HCT116 (cell line): Measurements from ENCODE around the gene TGFBR3. TPM values are rescaled to one million over a fixed set of nuclear protein-coding genes. Genes with fewer than 3 reads are reported as not detected.

ENCODE experiments used
- ATAC-seq: fragments of 200-7000 bp; cut with Tn5 transposase; 2 replicates; pipeline ENCODE4 v1.9.1; 2020; ENCODE audit warnings: mild to moderate bottlenecking, moderate library complexity
- BruUV-seq: library from RNA; stranded (reverse); fragments of 400-500 nt; replicated peaks from 2 replicates; lab custom pipeline; 2021; lab: Mats Ljungman, UMichigan
- CTCF ChIA-PET: fragments of 300-600 bp; sonication (Branson Sonifier 250); formaldehyde crosslinking; loops from one replicate; lab custom pipeline; 2021; ENCODE audit warnings: antibody characterized with exemption; lab: Charles Lee
- POLR2A ChIA-PET: fragments of 300-600, 350-600 bp; sonication (Branson Sonifier 250); formaldehyde crosslinking; loops from one replicate; lab custom pipeline; 2021; ENCODE audit warnings: antibody characterized with exemption; lab: Charles Lee
- RAD21 ChIA-PET, 2 experiments: fragments of 300-600 bp; sonication (Branson Sonifier 250); formaldehyde crosslinking; loops; one replicate each; lab custom pipeline; 2023; ENCODE audit warnings: low total read pairs in 2 of 2; ENCODE audit not compliant: uncharacterized antibody in 2 of 2, unreplicated experiment in 2 of 2, low non-redundant PET in 1 of 2; lab: Charles Lee
- DNase-seq: peaks from one replicate; pipeline ENCODE4 v3.0.0-alpha.2; 2010; ENCODE audit warnings: low read depth, low spot score
- H2AFZ ChIP-seq: fragments of 200-600 bp; shearing (Covaris generic), sonication (generic); 2 replicates; pipeline ENCODE4 v1.6.1; 2017; ENCODE audit warnings: low read depth, mixed run types, mixed read lengths, antibody characterized with exemption, low read length; ENCODE audit not compliant: poor library complexity, severe bottlenecking
- H3K27ac ChIP-seq: 2 replicates; pipeline ENCODE4 v1.5.1; 2012; ENCODE audit warnings: low read depth, low read length
- H3K27me3 ChIP-seq: fragments of 200-600 bp; sonication (generic); 2 replicates; pipeline ENCODE4 v1.6.1; 2016; ENCODE audit warnings: mixed run types, low read length, mixed read lengths; ENCODE audit not compliant: insufficient read depth
- H3K36me3 ChIP-seq, 2 experiments: fragments of 200-500 bp in 1 of 2; fragments of 200-600 bp in 1 of 2; sonication (Bioruptor generic) in 1 of 2; sonication (generic) in 1 of 2; 2 replicates each; pipeline versions ENCODE4 v1.5.1 to v1.6.1; 2014 to 2016; ENCODE audit warnings: low read length in 2 of 2, inconsistent platforms in 1 of 2, mixed read lengths in 1 of 2, mixed run types in 1 of 2; ENCODE audit not compliant: insufficient read depth in 2 of 2, control insufficient read depth in 1 of 2
- H3K4me1 ChIP-seq, 2 experiments: fragments of 200-600 bp in 1 of 2; sonication (generic) in 1 of 2; 2 replicates each; pipeline versions ENCODE4 v1.5.1 to v1.6.1; 2012 to 2017; ENCODE audit warnings: low read length in 2 of 2, inconsistent platforms in 1 of 2, mild to moderate bottlenecking in 1 of 2, mixed read lengths in 1 of 2, mixed run types in 1 of 2, moderate library complexity in 1 of 2; ENCODE audit not compliant: insufficient read depth in 2 of 2, control insufficient read depth in 1 of 2
- H3K4me2 ChIP-seq: fragments of 200-600 bp; sonication (generic); 2 replicates; pipeline ENCODE4 v1.6.1; 2017; ENCODE audit warnings: mixed run types, low read length, mixed read lengths
- H3K4me3 ChIP-seq, 2 experiments: fragments of 200-600 bp in 1 of 2; sonication (generic) in 1 of 2; replicated peaks in 1 of 2; 2 replicates each; pipeline ENCODE4 v1.5.1; 2011 to 2016; ENCODE audit warnings: low read length in 2 of 2, control low read depth in 1 of 2, low read depth in 1 of 2, mild to moderate bottlenecking in 1 of 2, mixed read lengths in 1 of 2, mixed run types in 1 of 2
- H3K79me2 ChIP-seq: fragments of 200-600 bp; sonication (generic); 2 replicates; pipeline ENCODE4 v1.6.1; 2017; ENCODE audit warnings: mild to moderate bottlenecking, mixed run types, low read length, moderate library complexity, mixed read lengths; ENCODE audit not compliant: insufficient read depth
- H3K9ac ChIP-seq: fragments of 200-600 bp; sonication (generic); 2 replicates; pipeline ENCODE4 v1.6.1; 2016; ENCODE audit warnings: low read length, mixed read lengths
- H3K9me2 ChIP-seq: fragments of 200-600 bp; sonication (generic), shearing (Covaris generic); 2 replicates; pipeline ENCODE4 v1.6.1; 2017; ENCODE audit warnings: mixed run types, mild to moderate bottlenecking, moderate library complexity; ENCODE audit not compliant: insufficient read depth
- H3K9me3 ChIP-seq, 2 experiments: fragments of 200-500 bp in 1 of 2; fragments of 200-600 bp in 1 of 2; sonication (Bioruptor generic) in 1 of 2; sonication (generic) in 1 of 2; 2 replicates each; pipeline ENCODE4 v1.6.1; 2014 to 2017; ENCODE audit warnings: low read length in 2 of 2, mixed read lengths in 2 of 2, inconsistent platforms in 1 of 2, low read depth in 1 of 2, mild to moderate bottlenecking in 1 of 2, mixed run types in 1 of 2, moderate library complexity in 1 of 2; ENCODE audit not compliant: control insufficient read depth in 1 of 2, insufficient read depth in 1 of 2
- H4K20me1 ChIP-seq: fragments of 200-600 bp; sonication (generic), shearing (Covaris generic); 2 replicates; pipeline ENCODE4 v1.6.1; 2017; ENCODE audit warnings: mixed run types, mild to moderate bottlenecking, moderate library complexity; ENCODE audit not compliant: insufficient read depth
- ATF3 ChIP-seq: IDR thresholded peaks from 2 replicates; pipeline ENCODE4 v1.6.1; 2012
- CBX3 ChIP-seq: IDR thresholded peaks from 2 replicates; pipeline ENCODE4 v1.6.1; 2012; ENCODE audit warnings: low read depth
- EGR1 ChIP-seq: IDR thresholded peaks from 2 replicates; pipeline ENCODE4 v1.6.1; 2012; ENCODE audit warnings: low read depth
- ELF1 ChIP-seq: IDR thresholded peaks from 2 replicates; pipeline ENCODE4 v1.6.1; 2012; ENCODE audit warnings: low read depth, borderline replicate concordance
- EZH2 ChIP-seq: fragments of 200-600 bp; sonication (generic); IDR thresholded peaks from 2 replicates; pipeline ENCODE4 v1.6.1; 2017; ENCODE audit warnings: antibody characterized with exemption, mixed run types
- EZH2phosphoT487 ChIP-seq: fragments of 200-600 bp; IDR thresholded peaks from 2 replicates; pipeline ENCODE4 v1.6.1; 2018; ENCODE audit warnings: antibody characterized with exemption, borderline replicate concordance
- FOSL1 ChIP-seq: IDR thresholded peaks from 2 replicates; pipeline ENCODE4 v1.6.1; 2012; ENCODE audit warnings: low read depth
- MAX ChIP-seq: IDR thresholded peaks from 2 replicates; pipeline ENCODE4 v1.6.1; 2012
- POLR2A ChIP-seq: IDR thresholded peaks from 2 replicates; pipeline ENCODE4 v1.7.0; 2011; ENCODE audit warnings: borderline replicate concordance; ENCODE audit not compliant: insufficient read depth, insufficient read length; ENCODE audit errors: extremely low read depth
- REST ChIP-seq: IDR thresholded peaks from 2 replicates; pipeline ENCODE4 v1.6.1; 2012; ENCODE audit warnings: low read depth
- SIN3A ChIP-seq: IDR thresholded peaks from 2 replicates; pipeline ENCODE4 v1.6.1; 2012; ENCODE audit warnings: low read depth
- TCF7L2 ChIP-seq: IDR thresholded peaks from 2 replicates; pipeline ENCODE4 v1.7.0; 2011; ENCODE audit warnings: borderline replicate concordance, inconsistent platforms; ENCODE audit not compliant: insufficient read depth, insufficient read length; ENCODE audit errors: extremely low read depth
- YY1 ChIP-seq: IDR thresholded peaks from 2 replicates; pipeline ENCODE4 v1.6.1; 2011; ENCODE audit warnings: low read length, low read depth, moderate library complexity, mild to moderate bottlenecking; ENCODE audit not compliant: insufficient replicate concordance; ENCODE audit errors: extremely low read depth
- ZFX ChIP-seq: fragments of 450-650 bp; IDR thresholded peaks from 2 replicates; pipeline ENCODE4 v1.6.1; 2017
- ZNF274 ChIP-seq: fragments of 200-500 bp; sonication (Bioruptor generic); IDR thresholded peaks from 2 replicates; pipeline ENCODE4 v1.6.1; 2014; ENCODE audit warnings: mild to moderate bottlenecking, low read depth, low read length, inconsistent platforms
- intact Hi-C: fragments of 100-400 bp; cut with micrococcal nuclease; formaldehyde crosslinking; loops from 2 replicates; pipeline ENCODE4 v1.10.0; 2022
- total RNA-seq: library from RNA; stranded (reverse); gene quantifications from one replicate; pipeline ENCODE4 v1.2.1, GENCODE V29; 2021; ENCODE audit not compliant: unreplicated experiment

TGFBR3 gene
- total RNA-seq, 1 experiment from 2014 or later, result 7.1 TPM

- Histone ChIP-seq H3K4me1 (peaks cover 13 to 26% of the 10 kb centered on the region in 2 experiments), H3K27me3 (no peaks in the 10 kb centered on the region), H3K9me3 (no peaks in the 10 kb centered on the region), H4K20me1 (no peaks in the 10 kb centered on the region), H3K27ac (no peak overlapping the region), H2AFZ (peak overlapping the region; percentile 67), H3K4me2 (no peak overlapping the region), H3K79me2 (no peaks in the 10 kb centered on the region), H3K36me3 (no peaks in the 10 kb centered on the region), H3K9me2 (no peaks in the 10 kb centered on the region), H3K4me3 (no peak overlapping the region), H3K9ac (no peak overlapping the region)
- intact Hi-C loops, result no loop called here
- BruUV-seq, result no TSS peak
- ChIA-PET CTCF (interaction anchor here (1.1 kb wide), 1 partner anchor 8 kb away, joined by 3 read pairs; no protein-coding TSS in a partner anchor), RAD21 (no interaction called here), POLR2A (no interaction called here)
- DNase-seq (no peak), ATAC-seq (no peak)
- TF ChIP-seq TCF7L2, result no peak
- no peak for TF ChIP-seq REST
- no peak for TF ChIP-seq ELF1
Measured at GRCh38 chr1:91891969-91892368, 6.0 kb upstream of the TGFBR3 start.

GRCh38 chr1:91891454-91891853 is 5.5 kb upstream of the TGFBR3 start:
- Histone ChIP-seq H3K9ac (no peak overlapping the region), H3K79me2 (no peaks in the 10 kb centered on the region), H3K4me3 (no peak overlapping the region), H3K9me2 (no peaks in the 10 kb centered on the region), H3K36me3 (no peaks in the 10 kb centered on the region), H3K4me1 (peaks cover 13 to 31% of the 10 kb centered on the region in 2 experiments), H3K4me2 (0 out of 2 replicates have a peak overlapping the region, but pooled peaks have one; percentile 39), H2AFZ (peak overlapping the region; percentile 67), H3K27ac (no peak overlapping the region), H3K9me3 (no peaks in the 10 kb centered on the region), H4K20me1 (no peaks in the 10 kb centered on the region), H3K27me3 (no peaks in the 10 kb centered on the region)
- no peak for ATAC-seq
- CTCF ChIA-PET, result no interaction called here
- RAD21 ChIA-PET, result no interaction called here
- BruUV-seq, result no TSS peak
- intact Hi-C loops, result no loop called here
- DNase-seq, result no peak
- POLR2A ChIA-PET, result no interaction called here
- TF ChIP-seq TCF7L2 (no peak), YY1 (no peak), ATF3 (no peak), EZH2 (no peak), ZNF274 (no peak), FOSL1 (no peak), SIN3A (no peak), ZFX (no peak), EGR1 (no peak), ELF1 (no peak), POLR2A (no peak), MAX (no peak), EZH2phosphoT487 (no peak), CBX3 (no peak)
